Neutrophil (primary cell): ENCODE measurements around the gene C1QB.

Experiments
- H3K27ac ChIP-seq: fragments of 200-600 bp; sonication (generic); 2 replicates; pipeline ENCODE4 v1.5.1; 2016; ENCODE audit warnings: mild to moderate bottlenecking, moderate library complexity
- H3K27me3 ChIP-seq: fragments of 200-600 bp; sonication (generic); 2 replicates; pipeline ENCODE4 v1.6.0; 2016; ENCODE audit warnings: mild to moderate bottlenecking
- H3K36me3 ChIP-seq: fragments of 200-600 bp; sonication (generic); 2 replicates; pipeline ENCODE4 v1.5.1; 2017
- H3K4me1 ChIP-seq, 2 experiments: fragments of 200-600 bp in 1 of 2; sonication (generic) in 1 of 2; 1 replicate in 1 of 2; 2 replicates in 1 of 2; pipeline versions ENCODE4 v1.5.1 to v1.6.1; 2013 to 2016; ENCODE audit warnings: low read depth in 1 of 2, low read length in 1 of 2, mild to moderate bottlenecking in 1 of 2, moderate library complexity in 1 of 2; ENCODE audit not compliant: control insufficient read depth in 1 of 2, insufficient read depth in 1 of 2
- H3K4me3 ChIP-seq, 2 experiments: fragments of 200-600 bp in 1 of 2; sonication (generic) in 1 of 2; 1 replicate in 1 of 2; 2 replicates in 1 of 2; pipeline ENCODE4 v1.5.1; 2013 to 2016; ENCODE audit warnings: low read depth in 1 of 2, low read length in 1 of 2, mild to moderate bottlenecking in 1 of 2, moderate library complexity in 1 of 2
- H3K9me3 ChIP-seq: fragments of 200-600 bp; sonication (generic); 2 replicates; pipeline ENCODE4 v1.5.1; 2016
- TF ChIP-seq, protein P1 (sequence below): fragments of 200-600 bp; sonication (generic); IDR thresholded peaks from 2 replicates; pipeline ENCODE4 v1.5.1; 2016; ENCODE audit warnings: antibody characterized with exemption

Gene C1QB, protein sequence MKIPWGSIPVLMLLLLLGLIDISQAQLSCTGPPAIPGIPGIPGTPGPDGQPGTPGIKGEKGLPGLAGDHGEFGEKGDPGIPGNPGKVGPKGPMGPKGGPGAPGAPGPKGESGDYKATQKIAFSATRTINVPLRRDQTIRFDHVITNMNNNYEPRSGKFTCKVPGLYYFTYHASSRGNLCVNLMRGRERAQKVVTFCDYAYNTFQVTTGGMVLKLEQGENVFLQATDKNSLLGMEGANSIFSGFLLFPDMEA

GRCh38 chr1:22652881-22653316, at the start of gene C1QB:
Gene C1QB (plus strand): TSS chr1:22653236. CDS start chr1:22659463, 6,227 bp downstream.
- no peaks in the 10 kb centered on the region for H3K36me3 ChIP-seq
- H3K4me1 ChIP-seq: no peaks in the 10 kb centered on the region
- H3K9me3 ChIP-seq: no peaks in the 10 kb centered on the region
- no peak within 1 kb of the TSS for H3K4me3 ChIP-seq
- TF ChIP-seq, protein P1, sequence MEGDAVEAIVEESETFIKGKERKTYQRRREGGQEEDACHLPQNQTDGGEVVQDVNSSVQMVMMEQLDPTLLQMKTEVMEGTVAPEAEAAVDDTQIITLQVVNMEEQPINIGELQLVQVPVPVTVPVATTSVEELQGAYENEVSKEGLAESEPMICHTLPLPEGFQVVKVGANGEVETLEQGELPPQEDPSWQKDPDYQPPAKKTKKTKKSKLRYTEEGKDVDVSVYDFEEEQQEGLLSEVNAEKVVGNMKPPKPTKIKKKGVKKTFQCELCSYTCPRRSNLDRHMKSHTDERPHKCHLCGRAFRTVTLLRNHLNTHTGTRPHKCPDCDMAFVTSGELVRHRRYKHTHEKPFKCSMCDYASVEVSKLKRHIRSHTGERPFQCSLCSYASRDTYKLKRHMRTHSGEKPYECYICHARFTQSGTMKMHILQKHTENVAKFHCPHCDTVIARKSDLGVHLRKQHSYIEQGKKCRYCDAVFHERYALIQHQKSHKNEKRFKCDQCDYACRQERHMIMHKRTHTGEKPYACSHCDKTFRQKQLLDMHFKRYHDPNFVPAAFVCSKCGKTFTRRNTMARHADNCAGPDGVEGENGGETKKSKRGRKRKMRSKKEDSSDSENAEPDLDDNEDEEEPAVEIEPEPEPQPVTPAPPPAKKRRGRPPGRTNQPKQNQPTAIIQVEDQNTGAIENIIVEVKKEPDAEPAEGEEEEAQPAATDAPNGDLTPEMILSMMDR: no peak
- H3K27ac ChIP-seq: no peak within 1 kb of the TSS
- H3K27me3 ChIP-seq: no peaks in the 10 kb centered on the region

DNA sequence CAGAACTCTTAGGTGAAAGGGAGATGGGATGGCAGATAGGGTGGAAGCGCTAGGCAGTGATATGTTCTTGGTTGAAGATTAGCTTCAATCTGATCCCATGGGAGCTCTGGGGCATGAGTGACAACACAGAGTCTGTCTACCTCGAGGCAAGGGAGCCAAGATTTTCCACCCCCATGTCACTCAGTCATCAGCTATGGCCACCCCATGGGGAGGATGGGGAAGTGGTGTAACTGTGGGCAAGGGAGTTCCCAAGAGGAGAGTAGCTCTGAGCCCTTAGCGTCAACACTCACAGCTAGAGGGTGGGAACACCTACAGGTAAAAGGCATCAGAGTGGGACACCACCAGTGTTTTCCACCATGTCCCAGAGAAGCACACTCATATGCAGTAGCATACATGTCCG, 46.9 kb upstream of the C1QB start:
- H3K4me3 ChIP-seq: no peak overlapping the region
- H3K27me3 ChIP-seq: peaks cover 67% of the 10 kb centered on the region
- no peaks in the 10 kb centered on the region for H3K9me3 ChIP-seq
- TF ChIP-seq, protein P1: no peak
- no peaks in the 10 kb centered on the region for H3K4me1 ChIP-seq
- H3K27ac ChIP-seq: no peak overlapping the region
- H3K36me3 ChIP-seq: no peaks in the 10 kb centered on the region

DNA sequence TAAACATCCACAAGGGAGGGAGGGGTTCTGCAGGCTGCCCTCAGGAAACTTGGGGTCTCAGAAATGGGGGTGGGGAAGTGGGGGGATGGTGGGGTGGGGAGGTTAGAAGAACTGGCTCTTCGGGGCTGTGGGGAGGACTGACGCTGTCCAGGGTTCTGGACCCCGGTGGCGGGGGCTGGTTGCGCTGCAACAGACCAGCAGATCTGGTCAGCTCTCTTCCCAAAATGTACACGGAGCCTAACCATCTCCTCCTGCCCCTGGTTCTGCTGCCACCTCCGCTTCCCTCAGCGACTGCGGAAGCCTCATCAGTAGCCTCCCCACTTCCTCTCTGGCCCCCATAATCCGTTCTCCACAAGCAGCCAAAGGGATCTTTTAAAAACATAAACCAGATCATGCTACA, 45.9 kb upstream of the C1QB start:
- Histone ChIP-seq H3K4me3 (no peak overlapping the region), H3K27me3 (peaks cover 67% of the 10 kb centered on the region), H3K36me3 (no peaks in the 10 kb centered on the region), H3K9me3 (no peaks in the 10 kb centered on the region), H3K4me1 (no peaks in the 10 kb centered on the region), H3K27ac (no peak overlapping the region)
- TF ChIP-seq, protein P1: no peak

- TF ChIP-seq, protein P1: no peak
- H3K27me3 ChIP-seq: peaks cover 59% of the 10 kb centered on the region
- H3K4me3 ChIP-seq: no peak overlapping the region
- no peaks in the 10 kb centered on the region for H3K36me3 ChIP-seq
- no peaks in the 10 kb centered on the region for H3K9me3 ChIP-seq
- no peak overlapping the region for H3K27ac ChIP-seq
- H3K4me1 ChIP-seq: no peaks in the 10 kb centered on the region
Measured at GRCh38 chr1:22608361-22608760, 44.7 kb upstream of the C1QB start.

DNA sequence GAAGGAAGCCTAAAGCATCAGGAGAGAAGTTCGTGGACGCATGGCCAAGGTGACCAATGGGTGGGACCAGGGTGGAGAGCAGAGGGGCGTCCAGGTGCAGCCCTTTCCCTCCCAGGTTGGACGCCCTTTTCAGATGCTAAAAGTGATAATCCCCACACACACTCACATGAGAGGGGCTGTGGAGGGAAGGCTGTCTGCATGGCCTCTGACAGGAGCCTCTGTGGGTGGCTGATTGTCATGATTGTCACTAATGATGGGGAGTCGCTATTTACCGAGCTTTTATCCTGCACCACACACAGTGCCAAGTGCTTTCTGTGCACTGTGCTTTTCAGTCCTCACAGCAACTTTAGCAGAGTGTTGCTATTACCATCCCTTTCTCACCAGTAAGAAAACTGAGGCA, 43.7 kb upstream of the C1QB start:
- Histone ChIP-seq H3K27ac (no peak overlapping the region), H3K27me3 (peaks cover 52% of the 10 kb centered on the region), H3K36me3 (no peaks in the 10 kb centered on the region), H3K4me1 (no peaks in the 10 kb centered on the region), H3K9me3 (no peaks in the 10 kb centered on the region), H3K4me3 (no peak overlapping the region)
- TF ChIP-seq, protein P1: no peak
